Stimulated activated CD4-positive, alpha-beta T cell treated with anti-CD3 and anti-CD28 coated beads, Interleukin-1b, Interleukin-23, amount 100 ng/mL, for 24 hours (primary cell): ENCODE data around the gene ATG7.
"Not testable (repeated sequence)": the region's sequence is repeated elsewhere in the genome, so short reads cannot be mapped to it uniquely, and the experiment has no call there.

Experiments
- DNase-seq, 4 experiments: peaks; one replicate each; pipeline ENCODE4 v3.0.0-alpha.2; 2020; ENCODE audit warnings: low read depth in 4 of 4, low spot score in 1 of 4

ATG7 gene

DNA sequence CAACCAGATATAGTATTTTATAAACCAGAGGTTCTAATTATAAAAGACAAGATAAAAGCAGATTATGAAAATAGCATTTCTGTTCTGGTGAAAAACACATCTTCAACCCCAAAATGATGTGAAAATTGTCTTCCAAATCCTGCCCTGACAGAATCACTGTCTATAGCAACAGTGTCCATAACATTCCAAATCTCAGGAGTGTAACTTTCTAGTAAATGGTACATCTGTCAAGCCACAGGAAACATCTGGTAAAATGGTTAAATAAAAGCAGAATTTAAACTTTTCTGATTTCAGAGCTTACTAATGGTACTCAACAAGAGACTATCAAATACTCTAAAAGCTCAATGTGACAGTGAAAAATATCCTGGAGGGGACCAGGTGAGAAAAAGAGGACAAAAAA is 311.0 kb downstream of the ATG7 start:
- DNase-seq: no peak

DNA sequence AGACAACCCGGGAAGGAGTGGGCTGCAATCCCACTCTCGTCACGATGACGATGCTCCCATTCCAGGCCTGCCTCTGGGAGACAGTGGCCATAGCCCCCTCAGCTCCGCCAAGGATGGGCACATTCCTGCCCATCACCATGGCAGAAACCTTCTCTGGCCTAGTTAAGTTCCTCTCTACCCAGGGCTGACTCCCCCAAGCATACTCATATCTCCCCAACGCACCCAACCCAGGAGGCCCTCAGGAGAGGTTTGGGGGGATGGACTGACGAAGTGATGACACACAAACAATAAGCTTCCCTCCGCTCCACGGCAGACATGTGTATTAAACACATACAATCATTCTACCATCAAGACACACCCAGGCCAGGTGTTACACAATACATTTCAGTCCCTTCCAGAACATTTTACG is 311.4 kb downstream of the ATG7 start:
- no peak for DNase-seq

DNA sequence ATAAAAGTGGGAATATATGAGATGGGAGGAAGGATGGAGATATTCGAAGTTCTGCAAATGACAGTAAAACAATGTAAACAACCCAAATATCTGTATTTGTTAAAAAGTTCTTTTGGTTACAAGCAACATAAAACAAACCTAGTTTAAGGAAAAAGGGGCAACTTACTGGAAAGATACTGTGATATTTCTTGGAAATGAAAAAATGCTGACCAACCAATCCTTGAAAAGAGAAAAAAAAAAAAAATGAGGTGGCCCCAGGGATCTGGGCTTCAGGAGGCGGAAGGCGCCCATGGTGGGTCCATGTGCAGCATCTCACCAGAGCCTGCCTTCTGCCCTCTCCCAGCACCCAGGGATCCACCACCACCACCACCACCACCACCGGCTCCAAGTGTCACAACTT is 312.4 kb downstream of the ATG7 start:
- DNase-seq: no peak

DNA sequence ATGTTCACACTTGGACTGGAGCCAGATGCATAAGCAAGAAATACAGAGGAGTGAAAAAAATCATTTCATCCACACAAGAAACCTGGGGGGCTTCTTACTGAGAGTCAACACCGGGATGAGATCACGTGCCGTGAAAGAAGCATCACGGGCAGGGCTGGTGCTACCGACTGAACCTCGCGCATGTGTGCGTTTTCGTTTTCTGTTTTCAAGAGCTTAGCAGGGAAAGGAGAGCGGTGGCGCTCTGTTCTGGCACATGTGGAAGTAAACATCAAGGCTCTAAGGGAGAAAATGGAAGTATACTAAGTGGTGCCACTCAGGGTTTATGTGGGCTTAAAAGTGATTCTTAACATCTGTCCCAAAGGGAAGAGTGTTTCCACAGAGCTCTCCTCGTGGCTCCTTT is 315.6 kb downstream of the ATG7 start:
- DNase-seq: no peak

DNA sequence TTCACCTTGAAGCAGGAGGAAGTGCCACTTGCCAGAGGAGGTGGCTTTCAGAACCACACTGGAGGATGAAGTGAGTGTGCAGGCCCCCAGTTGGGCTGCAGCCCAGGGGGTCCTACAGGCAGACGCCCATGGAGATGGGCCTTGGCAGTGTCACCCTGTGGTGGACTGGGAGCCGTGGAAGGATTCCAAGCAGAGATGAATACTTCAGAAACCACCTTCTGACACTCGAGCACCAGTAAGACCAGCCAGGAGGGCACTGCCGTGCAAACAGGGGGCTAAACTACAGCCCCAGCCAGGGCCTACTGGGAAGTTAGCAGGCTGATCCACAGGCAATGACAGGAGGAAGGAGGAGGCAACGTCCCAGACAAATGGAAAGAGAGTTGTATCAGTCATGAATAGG is 316.1 kb downstream of the ATG7 start:
- DNase-seq: no peak

DNA sequence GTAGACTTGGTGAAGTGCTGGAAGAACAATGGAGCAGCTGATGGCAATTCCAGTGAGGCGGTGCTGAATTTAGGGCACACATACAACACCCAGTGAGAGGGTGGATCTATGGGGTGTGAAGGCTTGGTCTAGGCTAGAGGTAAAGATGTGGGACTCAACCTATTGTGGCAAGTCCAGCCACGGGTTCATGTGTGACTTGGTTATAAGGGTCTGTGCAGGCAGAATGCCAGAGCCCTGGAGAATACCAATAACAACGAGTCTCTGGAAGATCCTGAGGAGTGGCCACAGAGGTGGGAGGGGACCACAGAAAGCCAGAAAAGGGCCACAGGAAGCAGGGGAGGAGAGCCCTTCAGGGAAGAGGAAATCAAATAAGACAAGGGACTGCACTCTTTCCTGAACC is 316.6 kb downstream of the ATG7 start:
- DNase-seq: no peak

DNA sequence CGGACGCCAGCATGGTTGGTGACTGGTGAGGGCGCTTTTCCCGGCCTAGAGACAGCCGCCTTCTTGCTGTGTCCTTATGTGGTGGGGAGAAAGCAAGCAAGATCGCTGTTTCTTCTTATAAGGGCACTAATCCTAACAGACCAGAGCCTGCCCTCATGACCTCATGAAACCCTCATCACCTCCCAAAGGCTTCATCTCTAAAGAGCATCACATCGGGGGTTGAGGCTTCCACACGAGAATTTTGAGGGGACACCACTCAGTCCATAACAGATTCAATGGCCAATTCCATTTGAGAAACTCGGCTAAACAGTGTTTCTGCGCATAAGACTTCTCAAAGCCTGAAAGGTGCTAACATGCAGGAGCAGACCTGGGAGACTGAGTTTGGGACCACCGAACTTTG is 317.5 kb downstream of the ATG7 start:
- no peak for DNase-seq

DNA sequence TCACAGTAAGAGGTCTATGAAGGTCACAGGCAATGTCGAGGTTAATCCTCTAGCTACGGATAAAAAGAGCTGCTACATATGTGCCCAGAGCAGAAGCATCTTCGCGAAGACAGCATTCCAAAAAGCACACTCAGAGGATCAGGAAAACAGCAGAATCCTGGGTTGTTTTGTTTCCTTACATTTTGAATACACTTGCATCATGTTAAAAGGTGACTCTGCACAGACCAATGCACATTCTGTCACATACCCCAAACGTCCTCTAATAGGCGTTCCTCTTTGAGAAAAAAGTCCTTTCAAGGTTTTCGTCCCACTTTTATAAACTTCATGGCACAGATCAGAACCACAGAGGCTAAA is 318.8 kb downstream of the ATG7 start:
- DNase-seq: no peak

DNA sequence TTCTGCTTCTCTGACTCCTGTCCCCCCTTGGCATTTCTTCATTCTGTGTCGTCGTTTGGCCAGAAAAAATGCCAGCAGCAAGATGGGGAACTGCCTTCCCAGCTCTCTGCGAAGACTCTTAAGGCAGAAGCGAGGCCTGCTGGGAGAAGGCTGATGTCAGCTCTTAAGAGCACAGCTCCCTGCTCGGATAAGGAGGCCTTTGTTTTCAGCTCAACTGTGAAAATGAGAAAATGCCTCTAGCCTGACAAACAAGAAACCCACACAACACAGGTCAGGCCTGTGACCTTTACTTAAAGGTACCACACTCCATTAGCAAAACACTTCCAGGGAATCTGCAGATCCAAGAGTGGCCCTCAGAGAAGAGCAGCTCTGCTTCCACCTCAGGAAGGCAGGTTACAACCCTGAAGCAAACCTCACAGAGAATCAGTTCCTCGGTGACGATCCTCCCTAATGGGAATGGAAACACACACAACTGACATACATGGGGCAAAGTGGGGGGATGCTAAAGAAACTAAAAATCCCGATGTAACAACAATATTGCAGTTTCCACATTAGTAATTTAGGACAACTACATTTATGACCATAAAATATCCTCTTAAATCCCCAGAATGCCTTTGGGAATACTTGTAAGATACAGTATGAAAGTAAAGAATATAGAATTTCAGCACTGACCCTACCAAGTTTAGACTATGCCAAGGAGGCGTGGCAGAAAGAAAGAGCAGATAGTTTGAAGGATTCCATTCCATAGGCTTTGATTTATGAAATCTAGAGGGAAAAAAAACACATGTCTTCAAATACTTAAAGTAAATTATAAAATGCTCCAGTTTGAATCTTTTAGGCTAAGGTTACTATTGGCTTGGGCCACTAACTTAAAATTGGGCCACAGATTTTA is 319.4 kb downstream of the ATG7 start:
- DNase-seq: no peak

DNA sequence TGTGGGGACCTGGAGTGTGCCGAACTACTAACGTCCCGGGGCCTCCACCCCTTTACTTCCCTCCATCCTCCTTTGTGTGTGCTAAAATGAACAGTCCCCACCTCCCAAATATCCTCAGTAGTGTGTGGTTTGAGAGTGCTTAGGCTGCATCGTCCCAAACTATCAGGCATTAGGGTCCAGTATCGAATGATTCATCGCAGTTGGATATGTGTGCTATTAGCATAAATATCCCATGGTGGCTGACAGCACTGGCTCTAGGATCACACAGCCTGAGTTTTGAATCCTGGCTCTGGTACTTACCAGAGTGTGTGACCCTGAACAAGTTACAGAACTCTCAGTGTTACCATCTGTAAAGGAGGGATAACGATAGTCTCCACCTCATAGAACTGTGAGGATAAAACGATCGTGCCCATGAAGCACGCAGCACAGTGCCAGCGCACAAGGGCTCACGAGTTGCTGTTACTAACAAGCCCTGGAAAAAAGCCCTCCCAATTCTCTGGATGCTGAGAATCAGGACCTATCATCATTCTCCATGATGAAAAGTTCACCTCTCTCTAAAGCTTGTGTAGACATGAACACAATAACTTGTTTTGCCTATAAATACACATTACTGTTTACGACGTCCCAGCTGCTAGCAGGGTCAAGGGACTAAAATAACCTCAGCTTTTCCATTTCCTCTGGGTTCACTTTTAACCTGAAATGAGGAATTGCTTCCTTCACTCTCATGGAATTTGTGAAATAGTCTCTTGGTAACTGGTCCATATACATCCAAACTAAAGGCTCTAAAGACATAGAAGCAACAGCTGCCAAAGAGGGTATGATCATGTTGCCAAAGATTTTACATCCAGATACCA is 320.5 kb downstream of the ATG7 start:
- no peak for DNase-seq

DNA sequence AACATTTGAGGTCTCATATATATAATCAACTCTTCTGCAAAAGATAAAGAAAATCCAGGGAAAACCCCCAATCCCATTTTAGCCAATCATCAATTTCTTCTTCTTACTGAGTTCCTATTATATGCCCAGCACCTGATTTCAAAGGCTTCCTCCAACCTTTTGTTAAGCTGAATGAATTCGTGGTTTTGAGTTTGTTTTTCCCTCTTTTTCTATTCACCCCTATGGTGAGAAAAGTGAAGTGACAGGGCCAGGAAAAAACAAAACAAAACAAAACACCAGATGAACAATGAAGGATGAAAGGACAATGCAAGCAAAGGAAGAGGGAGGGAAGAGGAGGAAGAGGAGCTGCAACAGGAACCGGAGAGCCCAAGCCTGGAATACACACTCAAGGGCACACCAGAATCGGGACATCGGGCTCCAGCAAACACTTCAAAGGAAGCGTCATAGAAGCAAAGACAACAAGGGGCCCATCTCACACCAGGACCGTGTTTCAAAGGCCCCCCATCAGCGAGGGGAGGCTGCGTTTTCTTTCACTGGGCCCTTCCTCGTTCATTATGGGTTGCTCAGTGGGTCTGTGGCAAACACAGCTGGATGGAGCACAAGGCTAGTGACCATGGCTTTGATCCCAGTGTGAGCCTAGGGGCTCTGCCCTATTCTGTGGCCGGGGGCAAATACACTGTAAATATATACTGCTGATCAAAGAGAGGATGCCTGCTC is 321.3 kb downstream of the ATG7 start:
- no peak for DNase-seq

DNA sequence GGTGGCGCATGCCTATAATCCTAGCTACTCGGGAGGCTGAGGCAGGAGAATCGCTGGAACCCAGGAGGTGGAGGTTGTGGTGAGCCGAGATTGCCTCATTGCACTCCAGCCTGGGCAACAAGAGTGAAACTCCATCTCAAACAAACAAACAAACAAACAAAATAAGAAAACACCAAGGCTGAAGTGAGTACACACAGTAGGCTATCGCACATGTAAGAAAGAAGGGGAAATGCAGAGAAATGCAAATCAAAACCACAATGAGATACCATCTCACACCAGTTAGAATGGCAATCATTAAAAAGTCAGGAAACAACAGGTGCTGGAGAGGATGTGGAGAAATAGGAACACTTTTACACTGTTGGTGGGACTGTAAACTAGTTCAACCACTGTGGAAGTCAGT is 322.8 kb downstream of the ATG7 start:
- not testable (repeated sequence) for DNase-seq

DNA sequence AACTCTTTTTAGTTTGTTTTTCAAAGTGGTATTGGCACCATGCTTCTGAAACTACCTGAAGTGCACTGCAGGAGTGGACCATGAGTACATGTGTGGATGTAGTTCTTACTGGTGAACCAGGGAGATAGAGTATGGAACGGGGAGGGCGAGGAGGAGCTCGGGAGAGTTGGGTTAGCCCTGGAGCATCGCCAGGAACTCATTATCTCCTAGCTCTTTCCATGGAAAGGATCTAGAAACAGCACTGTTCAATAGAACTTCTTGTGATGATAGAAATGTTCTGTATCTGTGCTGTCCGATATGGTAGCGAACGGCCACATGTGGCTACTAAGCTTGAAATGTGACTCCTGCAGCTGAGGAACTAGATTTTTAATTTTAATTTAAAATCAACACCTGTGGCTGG is 324.2 kb downstream of the ATG7 start:
- DNase-seq: no peak

DNA sequence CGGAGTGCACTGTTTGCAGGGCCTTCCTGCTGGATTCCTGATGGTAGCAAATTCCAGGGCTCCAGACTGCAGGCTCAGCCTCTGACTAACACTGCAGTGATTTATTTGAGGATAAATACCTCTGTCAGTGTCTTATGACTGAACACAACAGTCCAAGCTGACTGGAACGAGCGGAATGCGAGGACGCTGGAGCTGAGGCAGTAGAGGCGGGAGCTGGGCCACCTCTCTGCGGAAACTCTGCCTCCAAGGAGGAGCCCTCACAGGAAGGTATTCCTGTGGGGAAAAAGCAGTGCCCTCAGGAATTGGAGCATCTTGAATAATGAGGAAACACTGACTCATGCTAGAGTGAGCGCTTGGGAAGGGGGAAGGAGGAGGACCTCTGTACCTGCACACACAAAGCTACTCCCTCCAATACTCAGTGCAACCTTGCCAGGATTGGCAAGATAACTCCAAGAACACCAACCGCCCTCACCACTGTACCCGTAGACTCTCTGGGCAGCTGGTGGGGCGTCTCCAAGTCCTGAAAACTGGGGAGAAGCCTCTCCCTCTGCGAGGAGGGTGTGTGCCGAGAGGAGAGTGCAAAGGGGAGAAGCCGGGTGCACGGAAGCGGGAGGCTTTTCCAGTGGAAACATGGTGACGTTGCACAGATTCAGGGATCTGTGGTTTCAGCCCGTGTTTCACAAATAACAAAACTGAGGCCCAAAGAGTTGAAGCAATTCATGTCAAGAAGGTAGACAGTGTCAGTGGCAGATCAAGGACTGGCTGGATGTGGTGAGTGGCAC is 328.5 kb downstream of the ATG7 start:
- no peak for DNase-seq

DNA sequence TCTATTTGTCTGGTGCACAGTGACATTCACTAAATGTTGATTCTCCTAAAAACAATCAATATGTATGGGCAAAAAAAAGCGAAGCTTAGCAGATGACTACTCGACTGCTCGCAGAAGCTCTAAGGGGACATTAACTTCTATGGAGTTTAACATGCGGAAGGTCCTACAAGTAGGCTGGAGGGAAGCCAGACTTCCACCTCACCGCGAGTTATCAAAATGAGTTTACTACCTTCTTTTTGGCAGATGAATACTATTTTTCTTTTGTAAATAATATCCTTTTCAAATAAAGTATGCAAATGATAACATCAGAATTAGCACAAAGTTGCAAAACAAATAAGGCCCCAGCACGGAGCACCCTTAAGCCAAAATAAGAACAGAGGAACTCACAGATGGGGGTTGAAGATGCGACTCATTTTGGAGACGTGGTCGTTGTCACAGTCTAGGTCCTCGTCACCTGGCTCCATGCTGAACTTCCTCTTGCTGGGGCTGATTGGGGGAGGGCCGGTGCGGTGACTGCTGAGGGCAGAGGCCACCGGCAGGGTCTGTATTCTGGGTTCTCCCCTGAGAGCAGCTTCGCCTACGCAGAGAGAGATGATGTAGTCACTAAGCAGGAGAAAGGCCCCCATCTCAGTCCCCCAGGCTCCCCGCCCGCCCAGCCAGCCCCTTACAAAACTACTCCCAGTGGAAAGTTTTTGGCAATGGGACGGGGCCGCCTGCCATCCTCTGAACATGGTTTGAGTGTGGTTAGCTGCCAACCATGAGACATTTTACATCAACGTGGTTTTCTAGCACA is 329.4 kb downstream of the ATG7 start:
- DNase-seq: no peak

DNA sequence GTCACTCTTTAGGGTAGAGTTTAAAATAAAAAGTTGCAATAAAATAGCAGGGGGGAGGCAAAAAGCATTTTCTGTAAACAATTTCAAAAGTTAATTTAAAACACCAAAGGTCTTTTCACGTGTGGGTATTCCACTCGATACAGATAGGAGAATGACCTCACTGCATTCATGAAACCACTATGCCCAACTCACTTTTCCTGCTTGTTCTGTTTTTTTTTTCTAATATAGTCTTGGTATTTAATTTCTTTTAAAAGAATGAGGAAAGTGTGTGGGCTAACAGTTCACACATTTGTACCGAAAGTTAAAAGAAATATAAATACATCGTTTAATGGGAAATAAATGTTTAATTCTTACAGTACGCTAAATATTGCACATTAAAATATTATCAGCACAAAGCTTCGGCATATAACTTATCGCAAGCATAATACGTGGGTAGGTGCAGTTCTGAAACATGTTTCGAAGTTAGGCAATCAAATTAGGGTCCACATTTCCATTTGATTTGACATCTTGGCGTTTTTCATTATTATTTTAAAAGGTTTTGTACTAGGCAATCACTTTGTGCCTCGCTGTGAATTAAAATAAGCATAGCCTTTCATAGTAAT is 330.1 kb downstream of the ATG7 start:
- no peak for DNase-seq

DNA sequence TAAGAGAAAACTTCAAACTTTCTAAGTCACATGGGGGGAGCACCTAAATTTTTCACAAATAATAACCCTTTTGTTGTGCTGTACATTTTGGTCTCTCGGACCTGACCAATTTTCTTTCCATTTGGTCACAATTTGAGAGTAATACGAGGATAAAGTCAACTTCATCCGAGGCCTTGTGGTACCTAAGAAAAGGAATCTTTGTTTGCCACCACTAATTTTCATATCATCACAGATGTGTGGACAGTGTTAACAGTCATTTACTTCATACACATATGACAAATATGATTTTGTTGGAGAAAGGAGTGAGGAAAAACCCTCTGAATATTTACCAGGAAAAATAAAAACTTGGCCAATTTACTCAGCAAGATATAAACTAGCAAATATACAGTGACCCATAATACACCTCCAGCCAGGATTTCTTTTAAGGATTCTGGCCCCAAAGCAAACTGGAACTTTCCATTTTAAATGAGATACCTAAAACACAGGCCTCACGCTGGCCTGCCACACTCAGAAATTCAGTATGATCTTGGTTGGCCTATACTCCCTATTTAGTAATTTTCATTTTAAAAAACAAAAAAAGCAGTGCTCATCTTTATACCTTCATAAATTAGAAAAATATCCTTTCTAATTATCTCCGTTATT is 330.8 kb downstream of the ATG7 start:
- no peak for DNase-seq

DNA sequence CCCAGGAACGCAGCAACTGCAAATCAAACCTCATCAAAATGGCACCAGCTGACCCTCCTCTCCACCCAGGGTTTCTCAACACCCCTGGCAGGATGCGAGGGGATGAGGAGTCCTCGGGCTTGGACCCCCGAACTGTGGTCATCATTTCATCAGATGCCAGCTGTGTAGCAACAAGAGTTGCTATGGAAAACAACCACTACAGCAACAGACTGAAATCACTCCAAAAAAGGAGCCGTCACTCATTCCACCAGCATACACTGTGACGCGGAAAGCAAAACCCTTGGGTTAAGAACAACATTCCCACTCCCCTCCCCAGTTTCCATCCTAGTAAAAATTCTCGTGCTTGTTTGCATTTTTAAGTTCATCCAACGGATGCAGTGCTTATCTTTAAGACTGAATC is 331.4 kb downstream of the ATG7 start:
- DNase-seq: no peak

DNA sequence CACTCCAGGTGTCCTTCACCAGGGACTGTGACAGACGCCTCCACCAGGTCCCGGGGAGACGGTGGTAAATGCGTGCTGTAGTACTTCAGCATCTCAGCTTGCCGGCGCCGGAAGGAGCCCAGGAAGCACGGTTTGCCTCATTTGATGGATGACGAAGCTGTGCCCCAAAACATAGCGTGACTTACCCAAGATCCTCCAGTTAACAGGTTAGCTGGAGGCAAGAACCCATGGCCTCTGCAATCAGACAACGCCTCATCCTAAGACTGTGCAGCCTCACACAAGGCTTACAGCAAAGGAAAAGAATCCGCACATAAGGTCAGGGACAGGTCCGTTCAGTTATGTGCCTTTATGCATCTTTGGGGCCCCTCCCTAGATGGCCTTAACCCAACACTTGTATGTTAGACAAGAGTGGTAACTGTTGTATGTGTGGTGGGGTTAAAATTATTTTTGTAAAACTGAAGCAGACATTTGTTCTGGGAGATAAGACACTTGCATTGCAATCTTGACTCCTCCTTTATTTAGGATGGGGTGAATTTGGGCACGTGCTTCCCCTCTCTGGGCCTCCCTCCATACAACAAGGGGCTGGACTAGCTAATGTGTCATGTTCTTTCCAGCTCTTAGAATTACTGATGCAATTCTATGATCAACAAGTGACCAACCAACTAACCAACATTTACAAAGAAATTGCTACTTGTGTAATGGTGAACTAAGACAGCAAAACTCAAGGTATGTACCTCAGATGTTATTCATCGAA is 332.1 kb downstream of the ATG7 start:
- DNase-seq: no peak
